Measurements from ENCODE around the gene CHERP.
A peak's percentile ranks its signal among the peaks of the same experiment; 100 is the strongest.
"Not testable (repeated sequence)": the region's sequence is repeated elsewhere in the genome, so short reads cannot be mapped to it uniquely, and the experiment has no call there.

CHERP gene

DNA sequence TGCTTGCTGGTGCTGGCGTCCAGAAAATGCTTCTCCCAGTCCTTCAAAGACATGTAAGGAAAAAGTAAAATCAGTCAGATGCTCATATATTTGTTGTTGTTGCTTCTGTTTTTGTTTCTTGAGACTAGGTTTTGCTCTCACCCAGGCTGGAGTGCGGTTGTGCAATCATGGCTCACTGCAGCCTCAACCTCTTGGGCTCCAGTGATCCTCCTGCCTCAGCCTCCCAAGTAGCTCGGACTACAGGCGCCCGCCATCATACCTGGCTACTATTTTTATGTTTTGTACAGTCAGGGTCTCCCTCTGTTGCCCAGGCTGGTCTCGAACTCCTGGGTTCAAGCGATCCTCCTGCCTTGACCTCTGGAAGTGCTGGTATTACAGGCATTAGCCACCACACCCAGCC is 59.5 kb downstream of the CHERP start:
- H3K9me3 Mint-ChIP-seq: no peaks in the 10 kb centered on the region
- no peak for DNase-seq
- no peak overlapping the region for H3K27ac Mint-ChIP-seq
- H3K27me3 Mint-ChIP-seq (ENCODE audit: low read depth, poor library complexity): peaks cover 22% of the 10 kb centered on the region
- no peak for TF ChIP-seq CTCF (IDR thresholded peaks at IDR 0.05)
- H3K4me3 Mint-ChIP-seq: no peak overlapping the region
- H3K4me1 Mint-ChIP-seq: no peaks in the 10 kb centered on the region
- no peaks in the 10 kb centered on the region for H3K36me3 Mint-ChIP-seq (ENCODE audit: low read depth)

DNA sequence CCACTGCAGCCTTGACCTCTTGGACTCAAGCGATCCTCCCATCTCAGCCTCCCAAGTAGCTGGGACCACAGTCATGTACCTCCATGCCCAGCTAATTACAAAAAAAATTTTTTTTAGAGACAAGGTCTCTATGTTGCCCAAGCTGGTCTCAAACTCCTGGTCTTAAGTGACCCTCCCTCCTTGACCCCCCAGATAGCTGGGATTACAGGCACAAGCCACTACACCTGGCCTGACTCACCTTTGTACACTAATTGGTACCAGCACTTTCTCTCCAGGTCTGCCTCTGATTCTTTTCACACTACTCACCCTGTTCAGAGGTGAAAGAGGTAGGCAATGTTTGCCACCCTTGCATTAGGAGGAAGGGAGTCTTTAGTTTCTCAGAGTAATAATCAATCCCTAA is 64.9 kb downstream of the CHERP start:
- peaks cover 16% of the 10 kb centered on the region for H3K9me3 Mint-ChIP-seq
- H3K27ac Mint-ChIP-seq: no peak overlapping the region
- H3K36me3 Mint-ChIP-seq (ENCODE audit: low read depth): no peaks in the 10 kb centered on the region
- TF ChIP-seq CTCF (IDR thresholded peaks at IDR 0.05): no peak
- H3K4me3 Mint-ChIP-seq: no peak overlapping the region
- peaks cover 21% of the 10 kb centered on the region for H3K27me3 Mint-ChIP-seq (ENCODE audit: low read depth, poor library complexity)
- peaks cover 4% of the 10 kb centered on the region for H3K4me1 Mint-ChIP-seq
- no peak for DNase-seq

- Mint-ChIP-seq H3K36me3 (ENCODE audit: low read depth) (no peaks in the 10 kb centered on the region), H3K9me3 (peaks cover 16% of the 10 kb centered on the region), H3K27ac (no peak overlapping the region), H3K27me3 (ENCODE audit: low read depth, poor library complexity) (peaks cover 21% of the 10 kb centered on the region), H3K4me3 (no peak overlapping the region), H3K4me1 (peaks cover 4% of the 10 kb centered on the region)
- TF ChIP-seq CTCF (IDR thresholded peaks at IDR 0.05): no peak
- DNase-seq: no peak
Observed at GRCh38 chr19:16476401-16476800, 65.8 kb downstream of the CHERP start.

GRCh38 chr19:16473875-16474392 is 68.3 kb downstream of the CHERP start:
- H3K4me3 Mint-ChIP-seq: no peak overlapping the region
- peaks cover 27% of the 10 kb centered on the region for H3K4me1 Mint-ChIP-seq
- peaks cover 16% of the 10 kb centered on the region for H3K9me3 Mint-ChIP-seq
- H3K27me3 Mint-ChIP-seq (ENCODE audit: low read depth, poor library complexity): peaks cover 28% of the 10 kb centered on the region
- H3K36me3 Mint-ChIP-seq (ENCODE audit: low read depth): peaks cover 3% of the 10 kb centered on the region
- no peak overlapping the region for H3K27ac Mint-ChIP-seq
- no peak for TF ChIP-seq CTCF (IDR thresholded peaks at IDR 0.05)
- no peak for DNase-seq

DNA sequence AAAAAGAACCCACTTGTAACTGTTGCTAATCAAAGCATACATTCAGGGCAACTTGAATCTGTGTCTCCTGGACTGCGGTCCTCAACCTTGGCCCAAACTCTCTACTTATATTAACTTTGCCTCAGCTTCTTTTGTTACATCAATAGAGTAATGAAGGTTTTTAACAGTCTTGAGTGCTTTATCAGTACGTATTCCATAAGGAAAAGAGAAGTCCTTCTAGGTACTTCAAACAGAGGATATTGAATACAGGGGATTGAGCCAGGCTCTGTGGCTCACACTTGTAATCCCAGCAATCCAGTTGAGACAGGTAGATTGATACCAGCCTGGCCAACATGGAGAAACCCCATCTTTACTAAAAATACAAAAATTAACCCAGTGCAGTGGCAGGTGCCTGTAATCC is 69.2 kb downstream of the CHERP start:
- Mint-ChIP-seq H3K4me1 (peaks cover 36% of the 10 kb centered on the region), H3K27ac (no peak overlapping the region), H3K4me3 (no peak overlapping the region), H3K27me3 (ENCODE audit: low read depth, poor library complexity) (peaks cover 24% of the 10 kb centered on the region), H3K36me3 (ENCODE audit: low read depth) (peaks cover 5% of the 10 kb centered on the region), H3K9me3 (peaks cover 16% of the 10 kb centered on the region)
- no peak for DNase-seq
- no peak for TF ChIP-seq CTCF (IDR thresholded peaks at IDR 0.05)

DNA sequence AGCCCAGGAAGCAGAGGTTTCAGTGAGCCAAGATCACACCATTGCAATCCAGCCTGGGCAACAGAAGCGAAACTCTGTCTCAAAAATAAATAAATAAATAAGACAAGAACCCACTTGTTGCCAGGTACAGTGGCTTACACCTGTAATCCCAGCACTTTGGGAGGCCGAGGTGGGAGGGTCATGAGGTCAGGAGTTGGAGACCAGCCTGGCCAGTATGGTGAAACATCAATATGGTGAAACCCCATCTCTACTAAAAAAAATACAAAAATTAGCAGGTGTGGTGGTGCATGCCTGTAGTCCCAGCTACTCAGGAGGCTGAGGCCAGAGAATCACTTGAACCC is 69.7 kb downstream of the CHERP start:
- not testable (repeated sequence) for DNase-seq; H3K36me3 Mint-ChIP-seq (ENCODE audit: low read depth); H3K27ac Mint-ChIP-seq
- H3K4me3 Mint-ChIP-seq: peak overlapping the region; percentile 81
- peaks cover 16% of the 10 kb centered on the region for H3K9me3 Mint-ChIP-seq
- peaks cover 40% of the 10 kb centered on the region for H3K4me1 Mint-ChIP-seq
- peaks cover 24% of the 10 kb centered on the region for H3K27me3 Mint-ChIP-seq (ENCODE audit: low read depth, poor library complexity)

Data from nephron progenitor cell (in vitro differentiated cells).